ENCODE data around the gene PLCZ1.

The PLCZ1 gene

GRCh38 chr12:18721452-18721851, 16.4 kb downstream of the PLCZ1 start:
- no peak for DNase-seq (ENCODE audit: extremely low read depth, low read depth)
- no peak overlapping the region for H3K4me3 ChIP-seq (replicated peaks; ENCODE audit: low read depth, low read length)
- TF ChIP-seq CTCF (IDR thresholded peaks at IDR 0.05; ENCODE audit: low read depth, low read length, missing control alignments), result no peak

DNA sequence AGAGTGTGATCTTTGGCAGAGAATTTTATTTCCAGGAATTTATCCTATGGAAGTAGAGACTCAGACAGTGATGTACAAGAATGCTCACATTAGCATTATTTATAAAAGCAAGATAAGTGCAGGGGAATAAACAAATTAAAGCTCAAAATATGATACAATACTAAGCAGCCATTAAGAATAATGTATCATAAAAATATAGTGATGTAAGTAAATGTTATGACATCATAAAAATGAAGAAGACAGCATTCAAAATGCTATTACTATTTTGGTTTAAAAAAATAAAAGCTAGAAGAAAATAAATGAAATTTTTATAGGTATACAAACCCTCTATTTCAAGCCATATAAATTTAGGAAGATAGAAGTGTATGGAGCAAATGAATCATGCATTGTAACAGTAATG, 17.1 kb downstream of the PLCZ1 start:
- no peak for DNase-seq (ENCODE audit: extremely low read depth, low read depth)
- no peak for TF ChIP-seq CTCF (IDR thresholded peaks at IDR 0.05; ENCODE audit: low read depth, low read length, missing control alignments)
- H3K4me3 ChIP-seq (replicated peaks; ENCODE audit: low read depth, low read length), result no peak overlapping the region

- no peak overlapping the region for H3K4me3 ChIP-seq (replicated peaks; ENCODE audit: low read depth, low read length)
- no peak for DNase-seq (ENCODE audit: extremely low read depth, low read depth)
- TF ChIP-seq CTCF (IDR thresholded peaks at IDR 0.05; ENCODE audit: low read depth, low read length, missing control alignments), result no peak
Observed at GRCh38 chr12:18719922-18720510, 17.8 kb downstream of the PLCZ1 start.

- no peak overlapping the region for H3K4me3 ChIP-seq (replicated peaks; ENCODE audit: low read depth, low read length)
- DNase-seq (ENCODE audit: extremely low read depth, low read depth), result no peak
- no peak for TF ChIP-seq CTCF (IDR thresholded peaks at IDR 0.05; ENCODE audit: low read depth, low read length, missing control alignments)
Observed at GRCh38 chr12:18718462-18718861, 19.4 kb downstream of the PLCZ1 start.

DNA sequence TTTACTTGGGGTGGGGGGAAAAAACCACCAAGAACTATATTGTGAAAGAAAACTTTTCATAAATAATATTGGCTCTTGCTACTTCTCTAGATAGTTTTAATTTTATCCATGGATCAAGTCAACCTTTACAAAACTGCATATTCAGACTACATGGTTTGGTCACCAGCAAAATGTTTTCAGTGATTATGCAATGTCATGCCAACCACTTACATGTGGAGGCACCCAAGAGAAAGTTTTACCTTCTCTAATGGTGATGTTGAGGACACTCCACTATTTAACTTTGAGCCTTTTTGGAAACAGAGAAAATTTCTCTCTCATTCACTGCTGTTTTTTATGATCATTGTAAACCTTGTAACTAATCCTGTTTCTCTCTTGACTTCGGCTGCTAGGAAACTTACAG, 21.6 kb downstream of the PLCZ1 start:
- TF ChIP-seq CTCF (IDR thresholded peaks at IDR 0.05; ENCODE audit: low read depth, low read length, missing control alignments), result no peak
- DNase-seq (ENCODE audit: extremely low read depth, low read depth), result no peak
- H3K4me3 ChIP-seq (replicated peaks; ENCODE audit: low read depth, low read length), result no peak overlapping the region

DNA sequence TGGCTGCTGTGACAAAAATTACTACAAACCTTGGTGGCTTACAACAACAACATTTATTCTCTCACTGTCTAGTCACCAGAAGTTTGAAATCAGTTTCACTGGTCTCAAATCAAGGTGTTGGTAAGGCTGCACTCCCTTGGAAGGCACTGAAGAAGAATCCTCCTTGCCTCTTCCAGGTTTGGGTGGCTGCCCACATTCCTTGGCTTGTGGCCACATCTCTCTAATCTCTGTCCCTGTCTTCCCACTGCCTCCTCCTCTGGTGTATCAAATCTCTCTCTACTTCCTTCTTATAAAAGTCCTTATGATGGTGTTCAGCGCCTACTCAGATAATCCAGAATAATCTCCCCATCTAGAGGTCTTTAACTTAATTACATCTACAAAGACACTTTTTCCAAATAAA, 31.0 kb downstream of the PLCZ1 start:
- TF ChIP-seq CTCF (IDR thresholded peaks at IDR 0.05; ENCODE audit: low read depth, low read length, missing control alignments), result no peak
- DNase-seq (ENCODE audit: extremely low read depth, low read depth), result no peak
- H3K4me3 ChIP-seq (replicated peaks; ENCODE audit: low read depth, low read length), result no peak overlapping the region

GRCh38 chr12:18703911-18704310, 33.9 kb downstream of the PLCZ1 start:
- H3K4me3 ChIP-seq (replicated peaks; ENCODE audit: low read depth, low read length), result no peak overlapping the region
- no peak for TF ChIP-seq CTCF (IDR thresholded peaks at IDR 0.05; ENCODE audit: low read depth, low read length, missing control alignments)
- DNase-seq (ENCODE audit: extremely low read depth, low read depth), result no peak

Measured in HFF-Myc (cell line).